HEK293T (cell line): ENCODE measurements around the gene UBE2Z.

Source experiments
- CTCF ChIA-PET: fragments of 350-600 bp; formaldehyde crosslinking; extraction: SDS; loops from one replicate; lab custom pipeline; 2021; ENCODE audit warnings: antibody characterized with exemption, inconsistent platforms; lab: Yijun Ruan, JAX
- POLR2A ChIA-PET: fragments of 350-600 bp; formaldehyde crosslinking; extraction: SDS; loops from one replicate; lab custom pipeline; 2020; ENCODE audit warnings: antibody characterized with exemption, inconsistent platforms; lab: Yijun Ruan, JAX
- DNase-seq: peaks from one replicate; pipeline ENCODE4 v3.0.0; 2012; ENCODE audit warnings: mixed read lengths; ENCODE audit errors: extremely low spot score
- ARNT ChIP-seq: fragments of 450-650 bp; IDR thresholded peaks from 2 replicates; pipeline ENCODE4 v1.6.1; 2017; ENCODE audit warnings: mild to moderate bottlenecking
- BHLHE40 ChIP-seq: fragments of 450-650 bp; IDR thresholded peaks from 2 replicates; pipeline ENCODE4 v1.6.1; 2016; ENCODE audit warnings: mild to moderate bottlenecking, moderate library complexity, borderline replicate concordance
- CTBP1 ChIP-seq: fragments of 450-650 bp; IDR thresholded peaks from 2 replicates; pipeline ENCODE4 v1.6.1; 2016; ENCODE audit warnings: borderline replicate concordance
- ELF4 ChIP-seq: fragments of 450-650 bp; IDR thresholded peaks from 2 replicates; pipeline ENCODE4 v1.6.1; 2017; ENCODE audit warnings: antibody characterized with exemption
- FOXA1 ChIP-seq: fragments of 450-650 bp; IDR thresholded peaks from 2 replicates; pipeline ENCODE4 v1.6.1; 2016; ENCODE audit warnings: mild to moderate bottlenecking
- FOXK2 ChIP-seq: fragments of 450-650 bp; IDR thresholded peaks from 2 replicates; pipeline ENCODE4 v1.6.1; 2016; ENCODE audit warnings: mild to moderate bottlenecking
- FOXM1 ChIP-seq: fragments of 450-650 bp; IDR thresholded peaks from 2 replicates; pipeline ENCODE4 v1.6.1; 2017; ENCODE audit warnings: mild to moderate bottlenecking, borderline replicate concordance
- HDGF ChIP-seq: fragments of 450-650 bp; IDR thresholded peaks from 2 replicates; pipeline ENCODE4 v1.6.1; 2017; ENCODE audit warnings: antibody characterized with exemption, borderline replicate concordance
- L3MBTL2 ChIP-seq: fragments of 450-650 bp; conservative IDR thresholded peaks from 2 replicates; pipeline ENCODE4 v1.6.1; 2016; ENCODE audit warnings: mild to moderate bottlenecking
- LEF1 ChIP-seq: fragments of 450-650 bp; IDR thresholded peaks from 2 replicates; pipeline ENCODE4 v1.6.1; 2017; ENCODE audit warnings: mild to moderate bottlenecking, borderline replicate concordance
- NFRKB ChIP-seq: fragments of 450-650 bp; IDR thresholded peaks from 2 replicates; pipeline ENCODE4 v1.6.1; 2016; ENCODE audit warnings: mild to moderate bottlenecking, moderate library complexity
- PKNOX1 ChIP-seq: fragments of 450-650 bp; IDR thresholded peaks from 2 replicates; pipeline ENCODE4 v1.6.1; 2016
- SP1 ChIP-seq: fragments of 450-650 bp; IDR thresholded peaks from 2 replicates; pipeline ENCODE4 v1.6.1; 2017
- SUZ12 ChIP-seq: fragments of 450-650 bp; IDR thresholded peaks from 2 replicates; pipeline ENCODE4 v1.6.1; 2016; ENCODE audit warnings: mild to moderate bottlenecking
- TARDBP ChIP-seq: fragments of 450-650 bp; IDR thresholded peaks from 2 replicates; pipeline ENCODE4 v1.6.1; 2016
- ZNF384 ChIP-seq: fragments of 450-650 bp; IDR thresholded peaks from 2 replicates; pipeline ENCODE4 v1.6.1; 2016

Gene UBE2Z

DNA sequence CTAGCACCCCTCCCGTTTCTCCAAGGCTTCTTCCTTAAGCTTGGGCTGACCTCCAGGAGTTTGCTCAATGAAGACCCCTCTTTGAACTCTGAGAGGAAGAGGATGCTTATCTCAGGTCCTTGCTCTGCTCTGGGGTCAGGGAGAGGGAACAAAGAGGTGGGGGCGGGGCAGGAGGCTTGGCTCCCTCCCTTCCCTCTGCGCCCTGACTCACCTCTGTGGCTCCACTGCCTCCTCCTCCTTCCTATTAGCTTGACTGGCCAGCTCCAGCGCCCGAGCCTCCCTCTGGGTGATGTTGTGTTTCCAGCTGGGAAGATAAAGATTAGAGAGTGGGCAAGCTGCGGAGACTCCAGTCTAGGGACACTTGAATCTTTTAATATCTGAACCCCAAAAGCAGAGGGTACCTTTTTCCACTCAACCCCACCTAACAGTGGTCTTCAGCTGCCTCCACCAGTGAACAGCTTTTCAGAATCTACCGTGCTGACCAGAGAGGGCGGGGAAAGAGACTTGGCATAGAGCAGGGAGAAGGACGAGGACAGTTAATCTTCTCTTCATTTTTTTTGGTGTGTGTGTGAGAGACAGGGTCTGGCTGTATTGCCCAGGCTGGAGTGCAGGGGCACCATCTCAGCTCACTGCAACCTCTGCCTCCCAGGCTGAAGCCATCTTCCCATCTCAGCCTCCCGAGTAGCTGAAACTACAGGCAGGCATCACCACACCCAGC lies 53.5 kb downstream of the UBE2Z start:
- ChIA-PET CTCF (interaction anchor here (0.7 to 1.4 kb wide), 3 partner anchors 9 to 71 kb away, joined by 3 to 9 read pairs (median 3); no protein-coding TSS in a partner anchor), POLR2A (interaction anchor here (1.1 to 6.0 kb wide), 5 partner anchors 9 to 233 kb away, joined by 4 to 47 read pairs (median 15); partner anchors contain the start of genes IGF2BP1 and SNF8)

DNA sequence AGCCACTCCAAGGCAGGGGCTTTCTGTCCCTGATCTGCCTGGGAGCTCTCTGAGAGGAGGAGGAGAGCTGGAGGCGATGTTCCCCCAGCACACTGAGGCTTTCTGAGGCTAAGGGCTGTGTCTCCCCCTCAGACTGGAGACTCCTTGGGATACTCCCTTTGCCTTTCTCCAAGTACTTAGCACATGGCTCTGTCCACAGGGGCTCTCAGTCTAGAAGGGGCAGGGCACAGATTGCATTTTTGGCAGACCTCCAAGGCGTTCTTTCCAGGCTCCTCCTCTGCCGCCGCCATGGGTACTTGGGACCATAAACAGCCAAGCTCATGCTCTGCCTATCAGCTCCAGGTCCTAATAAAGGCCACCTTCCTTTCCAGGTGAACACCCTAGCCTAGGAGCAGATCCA lies 62.0 kb downstream of the UBE2Z start:
- peak; percentile 61 for DNase-seq
- POLR2A ChIA-PET = interaction anchor here (0.5 to 6.8 kb wide), 5 partner anchors 10 to 222 kb away, joined by 3 to 73 read pairs (median 5); partner anchors contain the start of genes IGF2BP1 and SNF8
- CTCF ChIA-PET = interaction anchor here (1.0 to 1.4 kb wide), 2 partner anchors 8 to 62 kb away, joined by 3 read pairs; no protein-coding TSS in a partner anchor
- TF ChIP-seq FOXM1 = no peak
- no peak for TF ChIP-seq SP1
- no peak for TF ChIP-seq SUZ12
- TF ChIP-seq ZNF384 = no peak
- TF ChIP-seq CTBP1 = no peak
- TF ChIP-seq ARNT = no peak
- no peak for TF ChIP-seq FOXK2
- TF ChIP-seq L3MBTL2 = no peak
- no peak for TF ChIP-seq ELF4
- TF ChIP-seq PKNOX1 = no peak
- no peak for TF ChIP-seq NFRKB
- TF ChIP-seq LEF1 = no peak
- TF ChIP-seq TARDBP = no peak

More for the DNA sequence above, 53.5 kb downstream of the UBE2Z start:
- DNase-seq = no peak
- TF ChIP-seq NFRKB (no peak), ZNF384 (no peak), CTBP1 (no peak)

DNA sequence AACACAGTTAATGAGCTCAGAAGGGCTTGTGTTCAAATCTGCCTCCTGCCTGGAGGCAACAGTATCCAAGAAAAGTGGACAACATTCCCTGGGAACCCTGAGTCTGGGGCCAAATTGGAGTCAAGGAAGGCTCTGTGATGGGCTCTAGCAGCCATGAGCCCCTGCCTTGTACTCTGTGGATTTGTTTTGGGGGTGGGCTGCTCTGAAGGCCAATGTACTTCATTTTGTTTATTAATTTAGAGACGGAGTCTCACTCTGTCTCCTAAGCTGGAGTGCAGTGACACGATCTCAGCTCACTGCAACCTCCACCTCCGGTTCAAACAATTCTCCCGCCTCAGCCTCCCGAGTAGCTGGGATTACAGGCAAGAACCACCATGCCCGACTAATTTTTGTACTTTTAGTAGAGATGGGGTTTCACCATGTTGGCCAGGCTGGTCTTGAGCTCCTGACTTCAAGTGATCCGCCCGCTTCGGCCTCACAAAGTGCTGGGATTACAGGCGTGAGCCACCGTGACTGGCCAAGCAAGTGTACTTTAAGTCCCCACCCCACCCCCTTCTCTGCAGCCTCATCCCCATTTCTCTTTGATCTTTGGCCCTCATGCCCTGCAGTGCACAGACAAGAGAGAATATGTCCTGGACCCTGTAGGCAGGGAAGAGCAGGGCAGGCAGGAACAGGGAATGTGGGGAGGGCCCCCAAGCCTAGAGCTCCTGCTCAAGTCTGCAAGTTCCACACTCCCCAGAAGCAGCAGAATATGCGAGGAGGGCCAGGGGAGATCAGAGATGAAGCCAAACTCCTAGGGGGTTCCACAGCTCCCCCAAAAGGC lies 62.9 kb downstream of the UBE2Z start:
- ChIA-PET POLR2A (interaction anchor here (0.8 to 6.8 kb wide), 5 partner anchors 11 to 221 kb away, joined by 3 to 73 read pairs (median 5); partner anchors contain the start of genes IGF2BP1 and SNF8), CTCF (interaction anchor here (0.7 to 1.4 kb wide), 3 partner anchors 9 to 86 kb away, joined by 3 read pairs; no protein-coding TSS in a partner anchor)
- TF ChIP-seq HDGF (no peak), ARNT (no peak), BHLHE40 (no peak), FOXM1 (no peak), PKNOX1 (no peak), ZNF384 (no peak), NFRKB (no peak)
- DNase-seq = no peak

- CTCF ChIA-PET = interaction anchor here (2.3 kb wide), 1 partner anchor 18 kb away, joined by 7 read pairs; no protein-coding TSS in a partner anchor
- POLR2A ChIA-PET = interaction anchor here (1.1 to 6.8 kb wide), 2 partner anchors 23 to 58 kb away, joined by 3 to 73 read pairs; partner anchors contain the start of gene IGF2BP1
- TF ChIP-seq FOXK2 (no peak), FOXA1 (no peak)
- no peak for DNase-seq
Measured at GRCh38 chr17:48972749-48973097, 64.5 kb downstream of the UBE2Z start.

- ChIA-PET POLR2A (interaction anchor here (1.1 to 6.8 kb wide), 4 partner anchors 12 to 65 kb away, joined by 3 to 73 read pairs (median 5); partner anchors contain the start of genes IGF2BP1 and SNF8), CTCF (interaction anchor here (0.7 to 2.3 kb wide), 4 partner anchors 12 to 40 kb away, joined by 3 to 7 read pairs (median 4); no protein-coding TSS in a partner anchor)
- no peak for DNase-seq
- TF ChIP-seq FOXM1 (no peak), ELF4 (no peak), ZNF384 (no peak), FOXK2 (no peak), FOXA1 (no peak), PKNOX1 (no peak), L3MBTL2 (no peak), LEF1 (no peak), HDGF (no peak), CTBP1 (no peak), TARDBP (no peak), SUZ12 (no peak), BHLHE40 (no peak), NFRKB (no peak), SP1 (no peak), ARNT (no peak)
Measured at GRCh38 chr17:48973806-48974205, 65.6 kb downstream of the UBE2Z start.
